ENCODE measurements around the gene CIART.
"Not testable (repeated sequence)": the region's sequence is repeated elsewhere in the genome, so short reads cannot be mapped to it uniquely, and the experiment has no call there.

CIART gene

GRCh38 chr1:150302338-150302737, 20.0 kb downstream of the CIART start:
- no peak for DNase-seq (ENCODE audit: low read depth in 3 of 3, low spot score in 1 of 3)

- no peak for DNase-seq (ENCODE audit: low read depth in 3 of 3, low spot score in 1 of 3)
Observed at GRCh38 chr1:150302902-150303301, 20.5 kb downstream of the CIART start.

- not testable (repeated sequence) for DNase-seq (ENCODE audit: low read depth in 3 of 3, low spot score in 1 of 3)
Observed at GRCh38 chr1:150308585-150308984, 26.2 kb downstream of the CIART start.

GRCh38 chr1:150309758-150310508, 27.6 kb downstream of the CIART start:
- DNase-seq (ENCODE audit: low read depth in 3 of 3, low spot score in 1 of 3): no peak

- no peak for DNase-seq (ENCODE audit: low read depth in 3 of 3, low spot score in 1 of 3)
Observed at GRCh38 chr1:150311762-150312161, 29.4 kb downstream of the CIART start.

- not testable (repeated sequence) for DNase-seq (ENCODE audit: low read depth in 3 of 3, low spot score in 1 of 3)
Observed at GRCh38 chr1:150314691-150315090, 32.3 kb downstream of the CIART start.

- no peak for DNase-seq (ENCODE audit: low read depth in 3 of 3, low spot score in 1 of 3)
Observed at GRCh38 chr1:150320667-150320978, 38.3 kb downstream of the CIART start.

GRCh38 chr1:150321826-150322166, 39.4 kb downstream of the CIART start:
- DNase-seq (ENCODE audit: low read depth in 3 of 3, low spot score in 1 of 3): no peak

- DNase-seq (ENCODE audit: low read depth in 3 of 3, low spot score in 1 of 3): no peak
Observed at GRCh38 chr1:150322310-150322709, 40.0 kb downstream of the CIART start.

GRCh38 chr1:150332651-150333290, 50.4 kb downstream of the CIART start:
- DNase-seq (ENCODE audit: low read depth in 3 of 3, low spot score in 1 of 3): no peak
